ENCODE measurements around the gene WDR45B.

Gene WDR45B

DNA sequence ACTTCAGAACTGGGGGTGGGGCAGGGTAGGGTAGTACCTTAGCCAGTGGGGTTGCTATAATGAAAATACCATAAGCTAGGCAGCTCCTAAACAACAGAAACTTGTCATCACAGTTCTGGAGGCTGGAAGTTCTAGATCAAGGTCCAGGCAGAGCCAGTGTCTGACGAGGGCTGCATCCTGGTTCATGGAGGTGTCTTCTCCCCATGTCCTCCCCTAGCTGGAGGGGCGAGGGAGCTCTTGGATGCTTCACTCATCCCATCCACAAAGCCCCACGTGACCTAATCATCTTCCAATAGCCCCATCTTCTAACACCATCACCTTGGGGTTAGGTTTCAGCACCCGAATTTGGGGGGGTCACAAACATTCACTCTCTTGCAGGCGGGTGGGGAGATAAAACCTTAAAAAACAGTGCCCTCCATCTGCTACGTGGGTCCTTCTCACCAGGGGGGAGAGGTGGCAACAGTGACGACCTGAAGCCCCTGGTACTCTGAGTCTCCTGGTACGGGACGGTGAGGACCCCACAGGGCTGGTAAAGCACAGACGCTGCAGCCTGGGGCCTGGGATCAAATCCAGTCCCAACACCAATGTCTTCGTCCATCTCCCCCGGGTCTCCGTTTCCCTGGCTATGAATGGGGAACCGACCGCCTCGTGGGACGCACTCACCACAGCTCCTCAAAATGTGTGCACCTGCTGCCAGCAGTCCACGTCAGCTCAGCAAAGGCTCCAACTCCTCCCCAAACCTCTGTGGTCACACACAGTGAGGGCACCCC lies 27.4 kb upstream of the WDR45B start:
- no peak for DNase-seq

DNA sequence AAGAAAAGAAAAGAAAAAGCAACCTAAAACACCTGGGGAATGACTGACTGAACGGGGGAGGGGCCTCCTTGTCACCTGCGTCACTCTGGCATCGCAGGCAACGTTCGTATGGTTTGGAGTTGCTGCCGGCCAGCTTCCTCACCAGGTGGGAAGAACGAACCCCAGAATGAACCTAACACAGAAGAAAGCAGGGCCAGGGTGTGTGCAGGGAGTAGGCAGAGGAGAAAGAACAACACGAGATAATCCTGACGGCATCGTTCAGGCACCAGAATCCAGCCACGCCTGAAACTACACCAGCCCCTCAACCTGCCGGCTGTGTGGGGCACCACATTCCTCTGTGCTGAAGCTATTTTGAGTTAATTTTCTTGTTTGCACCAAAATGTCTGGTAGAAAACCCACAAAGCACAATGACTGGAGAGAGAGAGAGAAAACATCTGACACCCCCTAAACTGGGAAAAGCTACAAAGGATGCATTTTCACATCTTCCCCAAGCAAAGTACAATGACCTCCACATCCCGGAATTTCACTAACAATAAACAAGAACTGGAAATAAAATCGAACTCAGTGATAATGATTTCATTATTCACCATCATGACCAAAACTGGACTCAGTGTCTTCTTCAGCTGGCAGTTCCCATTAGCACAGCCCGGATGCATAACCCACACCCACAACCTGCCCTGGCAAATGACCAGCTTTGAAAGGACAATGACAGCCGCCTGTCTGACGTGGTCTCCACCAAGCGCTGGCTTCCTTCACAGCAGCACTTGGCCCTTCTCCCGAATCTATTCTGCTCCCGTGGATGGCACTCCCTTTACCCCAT lies 26.6 kb upstream of the WDR45B start:
- no peak for DNase-seq

GRCh38 chr17:82670661-82671450 lies 22.6 kb upstream of the WDR45B start:
- DNase-seq, result no peak

DNA sequence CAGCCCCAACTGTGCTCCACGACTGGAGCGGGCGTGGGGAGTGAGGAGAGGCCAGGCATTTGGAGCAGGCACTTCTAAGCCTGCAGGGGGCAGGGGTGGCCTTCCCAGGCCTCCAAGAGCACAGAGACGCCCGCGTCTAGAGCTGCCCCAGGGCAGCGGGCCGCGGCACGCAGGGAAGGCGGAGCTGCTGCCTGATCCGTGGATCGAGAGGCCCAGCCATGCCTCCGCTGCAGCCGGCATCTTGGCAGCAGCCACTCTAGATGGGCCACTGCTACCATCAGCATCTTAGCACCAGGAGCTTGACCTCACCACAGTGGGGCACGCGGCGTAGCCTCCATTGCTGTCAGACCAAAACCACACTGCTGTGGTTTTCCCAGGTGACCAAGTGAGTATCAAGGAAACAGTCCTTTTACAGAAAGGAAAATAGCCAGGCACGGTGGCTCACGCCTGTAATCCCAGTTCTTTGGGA lies 20.4 kb upstream of the WDR45B start:
- no peak for DNase-seq

DNA sequence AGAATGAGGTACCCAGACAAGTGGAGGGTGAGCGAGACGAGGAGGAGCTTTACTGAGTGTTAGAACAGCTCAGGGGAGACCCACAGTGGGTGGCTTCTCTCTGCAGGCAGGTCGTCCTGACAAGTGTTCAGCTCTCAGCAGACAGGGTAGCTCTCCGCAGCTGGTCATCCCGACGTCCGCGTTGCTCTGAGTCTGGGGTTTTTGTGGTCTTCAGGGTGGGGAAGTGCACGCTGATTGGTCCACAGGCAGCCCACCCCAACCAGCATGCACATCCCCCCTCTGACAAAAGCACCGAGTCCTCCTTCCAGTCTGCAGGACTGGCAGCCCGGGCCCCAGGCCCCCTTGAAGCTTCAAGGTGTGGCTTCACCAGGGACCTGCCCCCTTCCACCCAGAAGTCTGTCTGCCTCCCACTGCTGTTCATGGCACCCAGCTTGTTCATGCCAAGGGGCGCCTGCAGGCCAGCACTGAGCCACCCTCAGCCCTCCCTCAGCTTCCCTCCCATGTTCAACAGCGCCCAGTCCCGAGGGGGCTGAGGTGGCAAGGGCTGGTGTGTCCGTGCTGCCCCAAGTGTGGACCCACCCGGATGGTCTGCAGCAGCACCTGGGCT lies 19.9 kb upstream of the WDR45B start:
- no peak for DNase-seq

GRCh38 chr17:82667668-82668000 lies 19.4 kb upstream of the WDR45B start:
- DNase-seq, result no peak

- DNase-seq, result no peak
Observed at GRCh38 chr17:82666931-82667667, 18.9 kb upstream of the WDR45B start.

- no peak for DNase-seq
Observed at GRCh38 chr17:82665891-82666290, 17.6 kb upstream of the WDR45B start.

- no peak for DNase-seq
Observed at GRCh38 chr17:82665217-82665616, 17.0 kb upstream of the WDR45B start.

DNA sequence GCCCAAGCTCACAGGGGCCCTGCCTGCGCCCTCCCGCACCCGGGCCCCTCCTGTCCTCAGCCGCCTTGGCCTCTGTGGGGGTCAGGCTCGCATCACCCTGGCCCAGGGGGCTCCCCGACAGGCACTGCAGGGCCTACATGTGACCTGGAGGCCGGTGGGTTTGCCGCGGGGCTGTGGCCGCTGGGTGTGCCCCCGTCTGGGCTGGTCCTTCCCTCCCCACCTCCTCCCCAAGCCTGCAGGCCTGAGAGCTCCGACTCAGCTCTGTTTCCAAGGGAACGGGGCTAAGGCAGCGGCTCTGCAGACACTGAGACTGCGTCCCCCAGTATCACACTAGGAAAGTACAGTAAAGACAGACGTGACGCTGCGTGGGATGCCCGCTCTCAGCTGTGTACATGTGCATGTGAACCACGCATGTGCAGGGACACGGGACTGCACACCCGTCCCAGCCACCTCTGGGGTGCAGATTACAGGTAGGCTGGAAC lies 16.5 kb upstream of the WDR45B start:
- no peak for DNase-seq

DNA sequence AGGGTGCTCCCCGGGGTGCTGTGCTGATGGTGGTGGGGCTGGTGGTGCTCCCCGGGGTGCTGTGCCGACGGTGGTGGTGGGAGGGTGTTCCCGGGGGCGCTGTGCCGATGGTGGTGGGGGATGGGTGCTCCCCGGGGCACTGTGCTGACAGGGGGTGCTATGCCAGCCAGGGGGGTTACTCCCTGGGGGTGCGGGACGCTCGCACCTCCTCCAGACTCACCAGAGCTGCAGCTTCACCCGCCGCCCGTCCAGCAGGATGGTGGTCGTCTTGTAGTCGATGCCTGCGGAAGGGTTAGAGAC lies 16.0 kb upstream of the WDR45B start:
- no peak for DNase-seq

- DNase-seq, result no peak
Observed at GRCh38 chr17:82663381-82664275, 15.4 kb upstream of the WDR45B start.

GRCh38 chr17:82662711-82663261 lies 14.5 kb upstream of the WDR45B start:
- no peak for DNase-seq

- no peak for DNase-seq
Observed at GRCh38 chr17:82661717-82662683, 13.8 kb upstream of the WDR45B start.

GRCh38 chr17:82659886-82660285 lies 11.6 kb upstream of the WDR45B start:
- no peak for DNase-seq

GRCh38 chr17:82658796-82659452 lies 10.7 kb upstream of the WDR45B start:
- DNase-seq, result no peak

GRCh38 chr17:82658331-82658730 lies 10.1 kb upstream of the WDR45B start:
- no peak for DNase-seq

DNA sequence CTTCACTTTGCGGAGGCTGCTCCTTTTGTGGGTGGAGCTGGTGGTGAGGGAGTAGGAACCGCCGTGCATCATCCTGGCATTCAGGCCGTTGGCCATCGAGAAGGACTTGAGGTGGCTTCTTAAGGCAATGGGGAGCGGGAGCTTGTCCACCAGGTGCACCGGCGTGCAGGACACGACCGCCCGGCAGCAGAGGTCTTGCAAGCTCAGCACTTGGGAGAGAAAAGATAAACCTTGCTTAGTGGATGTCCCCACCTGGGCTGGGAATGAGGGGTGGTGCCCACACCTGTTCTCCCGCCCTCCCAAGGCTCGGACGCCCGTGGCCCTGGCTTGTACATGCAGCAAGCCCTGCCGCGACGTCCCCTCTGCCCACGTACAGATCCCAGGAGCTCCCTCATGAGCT lies 9.7 kb upstream of the WDR45B start:
- DNase-seq, result no peak

- DNase-seq, result no peak
Observed at GRCh38 chr17:82656266-82656665, 8.0 kb upstream of the WDR45B start.
